GM23248 (cell line): ENCODE data around the gene SLIT3.

Source experiments
- EZH2 ChIP-seq: fragments of 200-600 bp; sonication (generic); IDR thresholded peaks from 2 replicates; pipeline ENCODE4 v1.6.1; 2018; ENCODE audit warnings: antibody characterized with exemption, mild to moderate bottlenecking; ENCODE audit not compliant: insufficient read depth, poor library complexity, severe bottlenecking
- EZH2phosphoT487 ChIP-seq: fragments of 200-600 bp; sonication (generic); IDR thresholded peaks from 2 replicates; pipeline ENCODE4 v1.6.1; 2018; ENCODE audit warnings: antibody characterized with exemption, moderate library complexity, mild to moderate bottlenecking, low read depth; ENCODE audit not compliant: insufficient read depth

DNA sequence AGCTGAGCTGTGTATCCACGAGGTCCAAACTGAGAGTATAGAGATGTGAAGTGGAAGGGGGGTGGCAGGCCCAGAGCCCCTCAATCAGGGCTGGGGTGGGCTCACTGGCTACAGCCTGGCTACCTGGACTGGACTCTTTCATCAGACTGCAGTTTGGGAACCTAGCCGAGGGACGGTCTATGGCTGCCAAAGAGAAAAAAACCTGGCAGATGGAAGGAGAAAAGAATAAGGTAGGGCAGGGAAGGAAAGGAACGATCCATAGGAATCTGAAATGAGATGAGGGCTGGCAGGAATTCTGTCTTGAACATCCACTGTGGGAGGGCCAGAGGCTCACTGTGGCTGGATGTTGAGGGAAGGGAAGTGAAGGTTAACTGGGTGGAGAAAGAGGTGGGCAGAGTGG lies 497.4 kb downstream of the SLIT3 start:
- TF ChIP-seq EZH2 = no peak
- no peak for TF ChIP-seq EZH2phosphoT487
